DMS153 treated with DMSO at 0.1 percent for 48 hours (cell line): Measurements from ENCODE around the gene ZBTB12.
"Not testable (repeated sequence)": the region's sequence is repeated elsewhere in the genome, so short reads cannot be mapped to it uniquely, and the experiment has no call there.

Source experiments
- DNase-seq: peaks from one replicate; lab custom pipeline; 2025; ENCODE audit not compliant: unreplicated experiment; lab: John Stamatoyannopoulos, UW

Gene ZBTB12

DNA sequence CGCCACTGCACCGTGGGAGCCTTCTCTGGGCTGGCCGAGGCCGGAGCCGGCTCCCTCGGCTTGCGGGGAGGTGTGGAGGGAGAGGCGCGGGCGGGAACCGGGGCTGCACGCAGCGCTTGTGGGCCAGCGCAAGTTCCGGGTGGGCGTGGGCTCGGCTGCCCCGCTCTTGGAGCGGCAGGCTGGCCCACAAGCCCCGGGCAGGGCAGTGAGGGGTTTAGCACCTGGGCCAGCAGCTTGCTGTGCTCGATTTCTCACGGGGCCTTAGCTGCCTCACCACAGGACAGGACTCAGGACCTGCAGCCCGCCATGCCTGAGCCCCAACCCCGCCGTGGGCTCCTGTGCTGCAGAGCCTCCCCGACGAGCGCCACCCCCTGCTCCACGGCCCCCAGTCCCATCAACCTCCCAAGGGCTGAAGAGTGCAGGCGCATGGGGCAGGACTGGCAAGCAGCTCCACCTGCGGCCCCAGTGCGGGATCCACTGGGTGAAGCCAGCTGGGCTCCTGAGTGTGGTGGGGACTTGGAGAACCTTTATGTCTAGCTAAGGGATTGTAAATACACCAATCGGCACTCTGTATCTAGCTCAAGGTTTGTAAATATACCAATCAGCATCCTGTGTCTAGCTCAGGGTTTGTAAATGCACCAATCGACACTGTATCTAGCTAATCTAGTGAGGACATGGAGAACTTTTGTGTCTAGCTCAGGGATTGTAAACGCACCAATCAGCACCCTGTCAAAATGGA, 49.7 kb downstream of the ZBTB12 start:
- not testable (repeated sequence) for DNase-seq

GRCh38 chr6:31851485-31851832, 50.4 kb downstream of the ZBTB12 start:
- DNase-seq = no peak

- DNase-seq = no peak
Measured at GRCh38 chr6:31850765-31851484, 51.0 kb downstream of the ZBTB12 start.
